CD4-positive, alpha-beta T cell treated with Interleukin-4 for 1 hour (primary cell): Measurements from ENCODE around the gene ZNF70.

ENCODE experiments used
- DNase-seq, 2 donors: peaks; one replicate each; pipeline ENCODE4 v3.0.0-alpha.2; 2020 to 2022

The ZNF70 gene

DNA sequence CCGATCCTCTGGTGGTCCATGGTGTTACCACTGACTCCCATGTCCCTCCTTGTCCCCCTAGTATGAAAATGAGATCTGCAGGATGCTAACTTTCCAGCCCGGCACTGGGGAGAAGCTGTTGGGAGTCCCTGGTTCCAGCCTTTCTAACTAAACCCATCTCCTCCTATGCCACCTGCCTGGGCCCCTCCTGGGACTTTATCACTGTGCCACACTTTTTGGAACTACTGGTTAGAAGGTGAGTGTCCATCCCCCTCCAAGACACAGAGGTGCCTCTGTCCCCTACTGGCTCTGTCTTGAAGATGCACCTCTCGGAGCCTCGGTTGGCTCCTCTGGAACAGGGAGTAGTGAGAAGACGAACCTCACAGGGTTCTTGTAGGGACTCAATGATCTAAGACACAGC, 60.2 kb downstream of the ZNF70 start, which contains the start of gene RGL4:
Gene RGL4, plus strand, starts transcription at position 301 of the 400 bp plus-strand sequence. CDS start 1,018 bp downstream, outside the sequence.
- no peak for DNase-seq

DNA sequence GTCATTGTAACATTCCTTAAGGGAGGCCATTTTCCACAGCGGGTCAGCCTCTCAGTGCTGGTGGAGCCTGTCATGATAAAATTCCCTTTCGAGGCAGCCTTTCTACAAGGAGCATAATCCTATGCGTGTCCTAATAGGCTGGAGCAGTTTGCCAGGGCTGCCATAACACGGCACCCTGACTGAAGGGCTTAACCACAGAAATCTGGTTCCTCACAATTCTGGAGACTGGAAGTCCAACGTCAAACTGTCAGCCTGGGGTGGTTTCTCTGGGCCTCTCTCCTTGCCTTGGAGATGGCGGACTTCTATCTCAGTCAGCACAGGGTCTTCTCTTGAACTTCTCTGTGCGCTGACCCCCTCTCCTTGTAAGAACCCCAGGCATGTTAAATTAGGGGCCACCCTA, 61.5 kb downstream of the ZNF70 start:
- no peak for DNase-seq
